ENCODE measurements around the gene KCNQ1.

KCNQ1 gene

DNA sequence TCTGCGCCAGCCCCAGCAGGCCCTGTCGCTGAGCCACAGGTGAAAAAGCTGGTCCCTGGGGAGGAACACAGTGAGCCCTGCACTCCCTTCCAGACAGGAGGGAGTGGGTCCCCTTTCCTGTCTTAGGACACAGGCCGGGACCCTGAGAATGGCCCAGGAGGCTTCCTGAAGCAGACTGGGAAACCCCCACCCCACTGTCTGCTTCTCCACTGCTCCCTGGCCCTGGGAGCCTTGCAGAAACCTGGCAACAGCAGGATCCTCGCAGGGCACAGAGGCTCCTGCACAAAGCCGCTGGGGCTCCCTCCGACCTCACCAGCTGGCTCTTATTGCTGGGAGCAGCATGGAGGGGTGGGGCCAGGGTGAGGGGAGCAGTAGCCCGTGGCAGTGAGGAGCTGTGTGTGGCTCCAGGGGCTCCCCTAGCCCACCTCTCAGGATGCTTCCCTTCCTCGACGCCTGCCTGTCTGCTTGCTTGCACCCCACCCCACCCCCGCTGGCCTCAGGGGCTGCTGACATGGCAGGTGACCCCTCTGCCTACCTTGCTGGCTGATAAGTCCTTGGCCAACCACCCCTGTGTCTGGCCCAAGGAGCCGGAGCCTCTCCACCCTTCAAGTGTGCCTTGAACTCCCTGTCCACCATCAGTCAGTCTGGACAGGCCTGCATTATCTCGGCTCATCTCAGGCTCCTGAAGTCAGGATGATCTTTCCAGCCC, 327.1 kb downstream of the KCNQ1 start:
- no peak for DNase-seq

DNA sequence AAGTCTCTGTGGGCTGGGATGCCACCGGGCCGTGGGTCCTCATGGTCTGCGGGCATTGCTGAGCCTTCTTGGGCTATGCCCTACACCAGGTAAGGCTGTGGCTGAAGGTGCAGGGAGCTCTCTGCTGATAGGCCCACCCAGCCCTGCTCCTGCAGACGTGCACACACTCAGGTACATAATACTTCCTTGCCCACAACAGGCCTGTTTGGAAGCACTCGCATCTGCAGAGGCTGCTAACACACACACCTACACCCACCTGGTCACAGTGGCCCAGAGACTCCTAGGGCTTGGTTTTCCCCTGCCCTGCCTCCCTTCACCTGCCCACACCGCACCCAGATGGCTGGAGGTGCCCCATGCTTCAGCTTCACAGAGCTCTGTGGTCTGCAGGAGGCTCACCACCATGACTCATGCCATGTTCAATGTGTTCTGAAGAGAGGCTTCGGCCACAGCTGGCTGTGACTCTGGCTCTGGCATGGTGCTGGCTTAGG, 327.8 kb downstream of the KCNQ1 start:
- DNase-seq = no peak

DNA sequence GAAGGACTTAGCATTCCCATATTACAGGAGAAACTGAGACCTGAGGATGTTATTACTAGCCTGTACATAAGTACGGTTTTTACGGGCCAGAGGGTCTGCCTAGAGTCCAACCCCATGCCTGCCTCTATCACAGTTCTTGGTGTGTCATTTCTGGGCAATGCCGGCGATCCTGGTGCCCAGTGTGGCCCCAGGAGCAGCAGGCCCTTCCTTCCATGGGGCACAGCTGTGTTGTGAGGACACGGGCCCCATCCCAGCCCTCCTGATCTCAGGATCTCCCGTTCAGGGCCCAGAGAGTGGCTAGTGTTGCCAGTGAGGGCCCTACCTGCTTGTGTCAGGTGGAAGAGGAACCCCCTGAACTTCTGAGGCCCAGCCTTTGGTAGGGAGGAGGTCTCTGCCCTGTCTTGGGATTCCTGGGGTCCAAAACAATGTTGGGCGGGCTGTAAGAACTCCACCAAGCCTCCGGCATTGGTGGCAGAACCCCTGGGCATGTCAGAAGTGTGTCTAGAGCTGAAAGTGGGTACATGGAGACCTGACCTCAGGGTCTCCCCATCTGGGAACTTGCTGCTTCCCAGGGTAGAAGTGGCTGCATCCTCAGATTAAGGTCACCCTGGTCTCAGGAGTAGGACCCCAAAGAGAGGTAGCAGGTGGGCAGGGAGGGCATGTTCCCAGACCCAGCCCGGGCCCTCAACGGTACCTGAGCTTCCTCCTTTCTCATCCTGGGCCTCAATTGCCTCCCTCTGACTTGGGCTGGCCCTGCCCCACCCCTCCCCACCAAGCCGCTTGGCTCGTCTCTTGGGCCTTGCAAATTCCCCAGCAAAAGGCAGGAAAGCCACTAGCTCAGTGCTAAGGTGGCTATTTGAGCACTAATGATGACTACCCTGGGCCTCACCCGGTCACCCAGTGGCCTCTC, 329.6 kb downstream of the KCNQ1 start:
- DNase-seq = no peak

DNA sequence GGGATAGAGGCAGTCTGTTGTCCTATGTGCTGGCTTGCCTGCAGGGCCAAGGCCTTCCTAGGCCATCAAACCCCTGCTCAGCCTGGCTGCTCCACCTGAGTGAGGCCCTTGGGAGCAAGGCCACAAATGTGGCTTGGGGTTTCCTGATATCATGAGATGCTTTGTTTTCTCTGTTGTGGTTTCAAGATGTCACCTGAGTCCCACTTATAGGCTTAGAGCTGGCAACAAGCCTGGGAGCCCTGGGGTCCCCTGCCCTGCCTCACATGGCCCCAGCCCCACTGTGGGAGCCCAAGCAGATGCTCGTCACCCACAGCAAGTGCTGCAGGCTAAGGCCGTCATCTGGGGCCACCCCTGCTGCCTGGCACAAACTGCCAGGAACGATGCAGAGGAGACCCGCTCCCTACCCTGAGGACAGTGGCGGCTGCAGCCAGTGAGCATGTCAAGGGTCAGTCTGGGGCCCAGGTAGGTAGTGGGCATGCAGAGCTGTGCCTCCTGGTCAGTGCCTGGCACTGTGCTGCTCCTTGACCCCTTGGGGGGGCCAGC, 330.3 kb downstream of the KCNQ1 start:
- DNase-seq = no peak

DNA sequence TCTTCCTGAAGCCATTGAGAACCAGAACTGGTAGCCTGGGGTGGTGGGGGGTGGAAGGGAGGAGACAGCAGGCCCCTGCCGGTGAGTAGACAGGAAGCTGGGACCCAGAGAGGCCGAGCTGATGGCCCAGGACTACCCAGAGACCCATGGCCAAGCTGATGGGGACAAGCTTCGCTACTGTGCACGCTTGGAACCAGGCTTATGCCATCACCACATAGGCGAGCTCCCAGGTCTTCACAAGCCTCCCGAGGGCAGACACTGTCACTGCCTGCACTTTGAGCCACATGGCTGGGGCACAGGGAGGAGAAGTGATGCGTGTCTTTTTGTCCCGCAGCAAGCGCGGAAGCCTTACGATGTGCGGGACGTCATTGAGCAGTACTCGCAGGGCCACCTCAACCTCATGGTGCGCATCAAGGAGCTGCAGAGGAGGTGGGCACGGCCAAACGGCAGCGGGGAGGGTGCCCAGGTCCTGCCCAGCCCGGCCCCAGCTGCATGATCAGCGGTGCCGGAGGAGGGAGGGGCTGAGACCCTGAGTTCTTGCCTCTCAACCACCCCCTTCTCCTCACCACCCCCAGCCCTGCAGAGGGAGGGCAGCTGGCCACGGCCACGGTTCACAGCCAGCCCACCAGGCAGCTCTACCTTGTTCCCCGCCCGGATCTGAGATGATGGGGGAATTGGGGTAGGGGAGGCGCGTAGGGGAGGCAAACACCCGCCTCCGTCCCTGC, 331.0 kb downstream of the KCNQ1 start:
- DNase-seq = no peak

DNA sequence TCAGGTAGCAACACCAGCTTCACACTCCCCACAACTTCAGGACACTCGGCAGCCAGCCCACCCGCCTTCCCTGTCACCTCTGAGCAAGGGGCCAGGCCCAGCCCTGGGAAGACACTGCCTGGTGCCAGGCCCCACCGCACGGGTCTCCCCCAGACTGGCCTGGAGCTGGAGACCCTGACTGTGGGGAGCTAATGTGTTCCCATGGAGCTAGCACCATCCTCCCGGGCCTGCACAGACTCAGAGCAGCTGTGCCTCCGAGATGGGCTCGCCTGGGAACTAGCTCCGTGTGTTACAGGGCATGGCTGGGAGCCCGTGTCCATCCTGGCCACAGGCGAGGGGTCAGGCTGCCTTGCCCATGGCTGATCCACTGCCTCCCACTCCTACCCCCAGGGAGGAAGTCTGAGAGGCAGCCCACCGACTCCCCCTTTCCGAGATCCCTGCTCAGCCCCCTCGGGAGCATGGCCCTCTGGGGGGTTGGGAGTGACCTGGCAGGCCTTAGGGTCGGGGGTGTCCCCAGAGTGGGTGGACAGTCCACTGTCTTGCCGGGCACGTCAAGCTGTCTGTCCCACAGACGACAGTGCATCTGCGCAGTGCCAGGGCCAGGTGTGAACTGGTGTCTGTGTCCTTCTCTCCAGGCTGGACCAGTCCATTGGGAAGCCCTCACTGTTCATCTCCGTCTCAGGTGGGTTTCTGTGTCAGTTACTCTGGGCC, 331.7 kb downstream of the KCNQ1 start:
- DNase-seq = no peak

DNA sequence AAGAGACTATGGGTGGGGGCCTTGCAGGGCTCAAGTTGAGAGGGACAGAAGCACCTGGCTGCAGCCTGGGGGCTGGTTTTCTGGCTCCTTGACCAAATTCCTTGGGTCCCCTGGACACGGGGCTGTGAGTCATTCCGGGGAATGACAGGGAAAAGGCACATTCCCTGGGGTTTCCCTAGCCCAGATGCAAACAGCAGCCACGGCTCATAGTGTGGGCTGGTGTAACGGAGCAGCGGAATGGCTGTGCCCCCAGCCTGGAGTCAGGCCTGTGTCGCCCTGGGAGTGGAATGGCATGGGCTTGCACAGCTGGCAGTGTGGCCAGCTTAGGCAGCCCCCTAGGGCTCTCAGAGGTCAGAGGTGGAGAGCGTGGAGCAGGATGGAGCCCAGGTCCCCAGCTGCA, 332.6 kb downstream of the KCNQ1 start:
- no peak for DNase-seq

DNA sequence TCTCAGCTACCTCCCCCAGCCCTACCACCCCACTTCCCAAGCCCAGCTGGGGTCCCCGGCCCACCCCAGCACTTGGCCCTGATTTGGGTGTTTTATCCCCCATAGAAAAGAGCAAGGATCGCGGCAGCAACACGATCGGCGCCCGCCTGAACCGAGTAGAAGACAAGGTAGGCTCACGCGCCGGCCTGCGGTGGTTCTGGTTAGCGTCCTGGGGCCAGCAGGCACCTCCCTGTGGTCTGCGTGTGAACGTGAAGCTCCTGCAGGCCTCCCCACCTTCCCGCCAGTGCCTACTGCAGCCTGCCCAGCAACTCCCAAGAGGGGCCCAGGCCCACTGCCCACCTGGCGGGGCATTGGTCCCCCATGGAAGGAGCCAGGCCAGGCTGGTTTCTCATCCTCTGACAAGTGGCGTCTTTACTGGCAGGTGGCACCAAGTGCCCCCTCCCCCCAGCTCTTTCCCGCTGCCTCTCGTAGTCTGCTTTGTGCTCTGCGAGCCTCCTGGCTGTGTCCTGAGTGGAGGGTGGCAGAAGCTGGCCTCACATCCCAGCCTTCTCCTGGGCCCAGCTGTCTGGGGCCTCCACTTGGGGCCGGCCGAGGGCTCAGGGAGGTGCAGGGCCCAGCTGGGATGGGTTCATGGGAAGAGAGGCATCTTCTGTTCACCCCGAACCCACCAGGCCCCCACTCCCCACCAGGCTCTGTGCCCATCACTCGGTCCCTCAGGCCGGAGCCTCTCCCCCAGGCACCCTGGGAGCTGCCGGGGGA, 333.2 kb downstream of the KCNQ1 start:
- DNase-seq = no peak

DNA sequence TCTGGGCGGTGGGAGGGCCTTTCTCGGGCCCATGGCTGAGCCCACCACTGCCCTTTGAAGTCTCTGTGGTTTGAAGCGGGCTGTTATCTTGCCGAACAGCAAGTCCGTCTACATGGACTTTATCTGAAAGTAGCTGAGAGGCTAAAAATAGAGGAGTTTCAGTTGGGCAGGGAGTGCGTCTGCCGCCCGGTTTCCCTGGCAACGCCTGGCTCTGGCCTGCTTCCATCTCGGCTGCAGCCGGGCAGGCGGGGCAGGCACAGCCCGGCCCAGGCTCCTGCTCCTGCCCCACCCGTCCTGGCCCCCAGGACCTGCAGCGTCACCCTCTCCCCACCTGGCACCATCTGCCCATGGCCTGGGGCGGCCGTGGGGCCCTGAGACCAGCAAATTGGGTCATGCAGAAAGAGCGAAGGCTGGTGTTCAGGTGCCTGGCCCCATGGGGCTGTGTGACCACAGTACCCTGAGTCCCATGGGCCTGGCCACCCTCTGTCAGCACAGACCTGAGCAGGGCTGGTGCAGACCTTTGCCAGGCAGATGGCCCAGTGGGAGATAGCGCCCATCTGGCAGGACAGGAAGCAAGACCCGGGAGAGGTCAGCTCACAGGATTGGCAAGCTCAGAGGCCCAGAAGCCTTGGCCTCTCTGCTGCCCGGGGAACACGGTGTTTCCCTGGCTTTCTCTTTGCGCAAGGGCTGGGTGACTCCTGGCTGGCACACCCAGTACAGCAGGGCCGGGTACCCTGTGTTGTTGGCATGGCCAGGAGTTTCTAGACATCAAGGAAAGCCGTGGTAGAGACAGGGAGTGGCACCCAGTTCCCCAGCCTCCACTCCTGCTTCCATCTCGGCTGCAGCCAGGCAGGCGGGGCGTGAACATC, 334.1 kb downstream of the KCNQ1 start:
- DNase-seq = no peak

DNA sequence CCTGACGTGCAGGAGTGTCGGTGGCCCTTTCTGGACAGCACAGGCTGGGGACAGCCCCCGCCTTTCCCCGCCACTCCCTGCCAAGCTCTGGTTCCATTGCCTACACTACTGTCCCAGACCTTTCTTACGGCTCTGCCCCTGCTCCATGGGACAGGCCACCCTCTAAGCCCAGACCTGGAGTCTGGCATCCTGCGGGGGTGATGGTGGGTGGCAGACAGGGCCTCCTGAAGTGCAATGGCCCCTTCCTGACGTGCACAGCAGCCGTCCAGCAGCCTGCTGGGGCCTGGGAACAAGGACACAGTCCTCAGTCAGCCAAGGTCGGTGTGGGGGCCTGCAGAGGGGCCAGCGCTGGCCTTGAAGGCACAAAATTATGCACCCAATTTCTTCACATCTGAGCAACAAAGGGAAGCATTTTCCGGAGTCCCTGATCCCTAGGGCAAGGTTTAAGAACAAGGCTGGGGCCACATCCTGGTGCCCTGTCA, 334.7 kb downstream of the KCNQ1 start:
- DNase-seq = no peak

DNA sequence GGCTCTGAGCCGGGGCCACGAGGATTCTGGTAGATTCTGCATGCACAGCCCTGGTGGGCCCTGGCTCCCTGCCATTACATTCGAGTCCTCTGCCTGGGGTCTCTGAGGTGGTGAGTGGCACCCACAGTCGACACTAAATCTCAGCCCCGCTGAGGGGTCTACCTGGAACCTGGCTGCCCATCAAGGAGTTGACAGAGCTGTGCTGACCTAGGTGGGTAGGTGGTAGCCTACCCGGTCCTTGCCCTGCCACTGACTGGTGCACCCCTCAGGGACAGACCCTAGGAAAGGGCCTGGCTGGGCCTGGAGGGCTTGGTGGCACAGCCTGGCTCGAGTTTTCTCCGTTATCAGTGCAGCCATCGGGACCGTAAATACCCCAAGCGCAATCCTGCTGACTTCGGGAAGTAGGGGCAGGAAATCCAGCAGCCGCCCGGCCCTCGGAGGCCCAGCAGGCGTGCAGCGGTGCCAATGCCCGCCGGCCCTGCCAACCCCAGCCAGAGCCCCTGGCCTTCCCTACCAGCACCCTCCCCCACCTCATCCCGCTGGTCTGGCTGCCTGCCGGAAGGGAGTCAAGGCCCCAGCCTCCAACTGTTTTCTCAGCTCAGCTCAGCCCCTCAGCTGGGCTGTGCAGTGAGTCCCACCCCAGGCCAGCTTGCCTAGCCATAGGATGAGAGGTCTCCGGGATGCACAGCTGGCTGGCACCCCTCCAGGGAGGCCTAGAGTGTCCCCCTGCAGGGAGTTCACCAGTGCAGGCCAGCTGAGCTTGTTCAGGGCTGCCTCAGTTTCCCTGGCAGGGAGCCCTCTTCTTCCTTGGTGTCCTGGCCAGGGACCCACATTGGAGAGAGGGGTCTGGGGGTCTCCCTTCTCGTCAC, 335.4 kb downstream of the KCNQ1 start:
- DNase-seq = no peak

DNA sequence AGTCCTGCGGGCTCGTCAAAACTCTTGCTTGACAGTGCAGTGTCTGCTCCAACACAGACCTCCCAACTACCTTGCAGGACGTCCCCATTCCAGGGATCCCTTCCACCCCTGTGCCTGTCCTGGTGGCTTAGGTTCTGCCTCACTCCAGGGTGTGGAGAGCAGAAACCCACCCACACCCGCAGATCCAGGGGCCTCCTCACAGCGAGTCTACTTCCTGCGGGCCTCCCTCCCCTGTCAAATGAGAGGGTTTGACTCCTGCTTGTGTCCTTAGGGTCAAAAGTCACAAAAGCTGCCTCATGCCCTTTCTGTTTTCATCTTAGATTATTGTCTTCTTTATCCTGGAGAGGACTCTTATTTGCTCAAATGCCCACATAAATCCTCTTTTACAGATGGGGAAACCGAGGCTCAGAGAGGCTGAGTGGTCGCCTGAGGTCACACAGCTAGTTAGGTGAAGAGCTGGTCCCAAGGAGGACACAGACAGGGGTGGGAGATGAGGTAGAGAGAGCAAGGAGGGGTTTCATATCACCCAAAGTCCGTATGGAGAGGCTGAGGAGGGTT, 336.1 kb downstream of the KCNQ1 start:
- no peak for DNase-seq

DNA sequence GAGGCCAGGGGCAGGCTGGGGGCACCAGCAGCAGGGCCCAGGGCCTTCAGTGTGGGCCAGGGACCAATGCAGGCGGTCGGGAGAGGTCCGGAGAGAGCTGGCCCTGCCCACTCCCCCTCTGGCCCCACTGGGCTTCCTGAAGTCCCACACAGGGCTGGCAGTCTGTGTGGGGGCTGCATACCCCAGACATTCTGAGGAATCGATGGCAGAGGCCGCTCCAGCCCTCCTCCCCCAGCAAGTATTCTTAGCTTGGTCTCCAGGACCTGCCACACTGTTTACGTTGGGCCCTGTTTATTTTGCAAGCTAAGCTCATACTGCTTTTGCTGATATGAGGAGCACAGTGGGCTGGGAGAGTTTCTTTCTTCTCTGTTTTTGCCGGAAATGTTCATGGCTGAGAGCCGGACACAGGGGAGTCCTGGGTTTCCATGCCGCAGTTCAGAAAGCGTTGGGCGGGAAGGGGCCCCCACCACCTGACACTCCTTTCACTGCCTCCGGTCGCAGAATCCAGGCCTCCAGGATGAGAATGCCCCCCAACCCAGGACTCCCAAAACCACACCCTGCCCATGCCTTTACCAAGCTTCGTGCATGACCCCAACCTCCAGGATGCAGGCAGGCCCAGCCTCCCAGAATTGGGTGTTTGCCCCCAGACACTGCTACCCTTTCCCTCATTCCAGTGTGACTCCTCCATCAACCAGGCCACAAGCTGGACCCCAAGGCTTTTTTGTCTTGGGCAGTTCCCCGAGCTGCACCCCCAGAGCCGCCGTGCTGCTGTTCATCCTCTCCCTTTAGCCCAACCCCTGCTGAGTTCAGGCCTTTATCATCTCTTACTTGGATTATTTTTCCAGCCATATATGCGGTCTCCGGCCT, 336.8 kb downstream of the KCNQ1 start:
- no peak for DNase-seq

DNA sequence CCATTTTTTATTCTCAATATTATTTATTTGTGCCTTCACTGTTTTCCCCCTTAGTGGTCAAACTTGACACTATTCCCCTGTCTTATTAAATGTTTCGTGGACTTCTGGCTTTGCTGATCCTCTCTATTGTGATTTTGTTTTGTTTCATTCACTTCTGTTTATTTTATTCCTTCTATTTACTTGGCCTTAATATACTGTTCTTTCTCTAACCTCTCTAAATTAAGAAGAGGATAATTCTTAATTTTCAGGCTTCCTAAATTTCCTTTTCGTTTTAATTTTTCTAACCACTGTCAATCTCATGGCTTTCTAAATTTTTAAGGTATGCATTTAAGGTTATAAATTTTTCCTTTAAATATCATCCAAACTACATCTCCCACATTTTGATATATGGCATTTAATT, 338.0 kb downstream of the KCNQ1 start:
- no peak for DNase-seq

DNA sequence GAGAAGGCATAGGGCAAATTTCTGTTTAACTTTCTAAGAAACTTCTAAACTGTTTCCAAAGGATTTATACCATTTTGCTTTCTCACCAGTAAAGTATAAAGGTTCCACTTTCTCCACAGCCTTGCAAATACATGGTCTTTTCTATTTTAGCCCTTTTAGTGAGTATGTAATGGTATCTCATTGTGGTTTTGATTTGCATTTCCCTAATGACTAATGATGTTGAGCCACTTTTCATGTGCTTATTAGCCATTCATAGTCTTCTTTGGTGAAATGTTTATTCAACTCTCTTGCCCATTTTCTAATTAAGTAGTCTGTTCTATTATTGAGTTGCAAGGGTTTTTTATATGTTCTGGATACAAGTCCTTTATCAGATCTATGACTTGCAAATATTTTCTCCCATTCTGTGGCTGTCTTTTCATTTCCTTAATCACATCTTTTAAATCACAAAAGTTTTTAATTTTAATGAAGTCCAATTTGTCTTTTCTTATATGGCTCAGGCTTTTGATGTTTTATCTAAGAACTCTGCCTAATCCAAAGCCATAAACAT, 338.8 kb downstream of the KCNQ1 start:
- no peak for DNase-seq

DNA sequence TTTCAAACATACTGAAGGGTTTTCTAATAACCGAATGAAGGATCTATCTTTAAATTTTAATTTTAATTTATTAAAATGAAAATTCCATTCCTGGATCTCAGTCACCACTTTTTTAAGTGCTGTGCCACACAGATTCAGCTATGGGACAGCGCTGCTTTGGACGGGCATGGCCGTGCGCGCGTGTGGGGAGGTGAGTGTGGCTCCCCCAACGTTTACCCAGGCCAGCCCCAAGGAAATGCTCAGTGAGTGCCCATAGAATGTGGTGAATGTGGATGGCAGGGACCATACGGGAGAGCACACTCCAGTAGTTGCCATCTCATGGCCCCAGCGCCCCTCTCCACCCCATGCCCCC, 343.0 kb downstream of the KCNQ1 start:
- DNase-seq = no peak

DNA sequence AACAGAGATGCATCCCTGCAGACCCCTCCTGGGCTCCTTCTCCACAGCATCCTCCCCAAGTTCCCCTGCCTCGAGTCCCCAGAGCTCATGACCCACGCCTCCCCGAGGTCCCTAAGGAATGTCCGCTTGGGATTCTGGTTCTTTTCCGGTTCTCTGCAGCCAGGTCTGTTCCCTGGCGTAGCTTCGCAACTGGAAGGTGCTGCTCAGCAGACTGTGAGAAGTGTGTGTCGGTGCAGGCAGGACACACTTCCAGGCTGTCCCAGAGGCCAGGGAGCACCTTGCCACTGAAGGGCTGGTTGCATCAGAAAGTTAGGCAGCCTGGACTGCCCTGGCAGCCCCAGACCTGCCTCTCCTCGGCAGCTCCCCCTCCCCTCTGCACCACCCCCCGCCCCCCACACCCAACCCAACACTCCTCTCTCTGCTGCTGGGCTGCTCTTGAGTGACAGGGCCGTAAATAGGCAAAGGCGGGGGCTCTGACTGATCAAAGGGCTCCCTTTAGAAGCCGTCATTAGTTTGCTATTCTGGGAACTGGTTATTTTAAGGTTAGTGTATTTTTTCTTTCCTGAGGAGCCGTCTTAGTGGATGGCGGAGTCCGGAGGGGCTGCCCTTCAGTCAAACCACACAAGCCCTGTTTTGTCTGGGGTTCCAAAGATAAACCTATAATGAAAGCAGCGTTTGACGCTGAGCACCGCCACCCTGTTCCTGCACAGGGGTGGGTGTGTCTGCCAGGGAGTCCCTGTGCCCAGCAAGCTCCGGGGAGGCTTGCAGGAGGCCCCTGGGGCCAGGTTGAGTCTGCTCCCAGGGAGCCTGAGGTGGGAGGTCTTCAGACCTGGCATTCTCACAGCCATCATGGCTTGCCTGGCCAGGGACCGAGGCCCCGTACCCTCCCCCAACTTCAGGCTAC, 343.6 kb downstream of the KCNQ1 start:
- no peak for DNase-seq
